Measurements from ENCODE around the gene CFB. TPM values are rescaled to one million over a fixed set of nuclear protein-coding genes. Genes with fewer than 3 reads are reported as not detected.

Gene CFB
- total RNA-seq, 2 donors from 2014 or later: 32.1 to 48.6 TPM

DNA sequence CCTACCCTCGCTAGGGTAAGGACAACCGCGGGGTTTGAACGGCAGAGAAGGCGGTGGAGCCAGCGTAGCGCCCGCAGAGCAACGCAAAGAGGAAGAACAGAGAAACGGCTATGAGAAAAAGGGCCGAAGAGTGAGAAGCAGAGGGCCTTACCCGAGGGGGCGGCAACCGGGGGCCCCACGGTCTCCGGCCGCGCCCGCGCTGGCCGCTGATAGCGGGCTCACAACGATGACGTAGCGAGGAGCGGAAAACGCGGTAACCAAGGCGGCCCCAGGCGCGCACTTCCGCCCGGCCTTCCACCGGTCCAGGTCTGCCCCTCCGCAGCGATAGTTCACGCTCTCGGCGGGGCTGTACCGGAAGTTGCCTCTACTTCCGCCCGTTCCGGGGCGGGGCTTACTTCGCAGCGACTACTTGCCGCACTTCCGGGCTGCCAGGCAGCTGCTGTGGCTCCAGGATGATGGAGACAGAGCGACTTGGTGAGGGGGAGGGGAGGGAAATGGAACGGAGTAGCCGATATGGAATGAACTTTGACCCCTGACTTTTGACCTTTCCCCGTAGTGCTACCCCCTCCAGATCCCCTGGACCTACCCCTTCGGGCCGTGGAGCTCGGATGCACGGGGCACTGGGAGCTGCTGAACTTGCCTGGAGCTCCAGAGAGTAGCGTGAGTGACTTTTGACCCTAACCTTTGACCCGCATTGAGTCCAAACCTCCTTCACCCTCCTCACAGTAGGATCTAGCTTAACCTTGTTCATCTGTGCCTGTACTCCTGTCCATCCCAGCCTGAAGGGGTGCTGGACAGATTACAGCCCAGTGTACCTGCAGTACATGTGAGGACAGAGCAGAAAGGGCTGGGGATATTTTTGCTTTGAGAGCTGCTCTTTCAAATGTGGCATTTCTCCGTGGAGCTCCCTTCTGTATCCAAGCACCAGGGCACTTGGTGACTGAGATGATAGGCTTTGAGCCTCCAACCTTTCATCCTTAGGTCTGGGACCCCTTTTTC is 13.1 kb downstream of the CFB start, which contains the start of the genes NELFE and SKIC2:
Gene NELFE, minus strand, starts transcription at position 231 of the 999 bp plus-strand sequence. CDS start 525 bp downstream, outside the sequence.
Gene SKIC2, plus strand, starts transcription at position 435 of the 999 bp plus-strand sequence. Its CDS starts 18 bp downstream, at position 453.
- Histone ChIP-seq H3K27me3 (replicated peaks; ENCODE audit: insufficient read depth) (no peaks in the 10 kb centered on the region), H3K9me3 (no peaks in the 10 kb centered on the region), H3K4me3 (peak within 1 kb of the TSS; percentile 59 to 65), H3K36me3 (peaks cover 5 to 13% of the 10 kb centered on the region in 2 donors), H3K4me1 (replicated peaks) (no peaks in the 10 kb centered on the region), H3K27ac (peak within 1 kb of the TSS; percentile 63 to 73)
- WGBS: under 1% methylated on average over 59 of the region's 59 CpGs
- TF ChIP-seq POLR2AphosphoS5 (IDR thresholded peaks at IDR 0.05) (peak; percentile 99), POLR2A (IDR thresholded peaks at IDR 0.05) (peak; percentile 60)
- TF ChIP-seq, protein P1, sequence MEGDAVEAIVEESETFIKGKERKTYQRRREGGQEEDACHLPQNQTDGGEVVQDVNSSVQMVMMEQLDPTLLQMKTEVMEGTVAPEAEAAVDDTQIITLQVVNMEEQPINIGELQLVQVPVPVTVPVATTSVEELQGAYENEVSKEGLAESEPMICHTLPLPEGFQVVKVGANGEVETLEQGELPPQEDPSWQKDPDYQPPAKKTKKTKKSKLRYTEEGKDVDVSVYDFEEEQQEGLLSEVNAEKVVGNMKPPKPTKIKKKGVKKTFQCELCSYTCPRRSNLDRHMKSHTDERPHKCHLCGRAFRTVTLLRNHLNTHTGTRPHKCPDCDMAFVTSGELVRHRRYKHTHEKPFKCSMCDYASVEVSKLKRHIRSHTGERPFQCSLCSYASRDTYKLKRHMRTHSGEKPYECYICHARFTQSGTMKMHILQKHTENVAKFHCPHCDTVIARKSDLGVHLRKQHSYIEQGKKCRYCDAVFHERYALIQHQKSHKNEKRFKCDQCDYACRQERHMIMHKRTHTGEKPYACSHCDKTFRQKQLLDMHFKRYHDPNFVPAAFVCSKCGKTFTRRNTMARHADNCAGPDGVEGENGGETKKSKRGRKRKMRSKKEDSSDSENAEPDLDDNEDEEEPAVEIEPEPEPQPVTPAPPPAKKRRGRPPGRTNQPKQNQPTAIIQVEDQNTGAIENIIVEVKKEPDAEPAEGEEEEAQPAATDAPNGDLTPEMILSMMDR (IDR thresholded peaks at IDR 0.05): no peak
- peak; percentile 98 for DNase-seq (ENCODE audit: low spot score)
- intact Hi-C loops (cut with DNase I): loop anchor here (2.0 kb wide), 1 partner anchor 56 kb away; the partner anchor contains the start of gene ZBTB12

DNA sequence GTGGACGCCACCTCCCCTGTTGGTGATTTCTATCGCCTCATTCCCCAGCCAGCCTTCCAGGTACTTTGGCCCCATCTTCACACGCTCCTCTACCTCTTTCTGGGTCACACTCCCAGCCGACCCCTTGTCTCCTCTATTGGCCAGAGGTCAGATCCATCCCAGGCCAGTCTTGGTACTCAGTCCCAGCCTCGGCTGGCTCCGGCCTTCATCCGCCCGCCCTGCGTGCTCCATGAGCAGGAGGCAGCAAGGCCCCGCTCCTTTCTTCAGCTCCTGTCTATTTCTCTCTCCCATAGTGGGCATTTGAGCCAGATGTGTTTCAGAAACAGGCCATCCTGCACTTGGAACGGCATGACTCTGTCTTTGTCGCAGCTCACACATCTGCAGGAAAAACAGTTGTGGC is 15.7 kb downstream of the CFB start:
- Histone ChIP-seq H3K27me3 (replicated peaks; ENCODE audit: insufficient read depth) (no peaks in the 10 kb centered on the region), H3K4me1 (replicated peaks) (no peaks in the 10 kb centered on the region), H3K36me3 (peaks cover 6 to 12% of the 10 kb centered on the region in 2 donors), H3K9me3 (no peaks in the 10 kb centered on the region), H3K27ac (no peak overlapping the region), H3K4me3 (no peak overlapping the region)
- WGBS: 96% methylated on average over 12 of the region's 12 CpGs
- intact Hi-C loops (cut with DNase I): loop anchor here (10.0 kb wide), 1 partner anchor 193 kb away; the partner anchor contains the start of genes PPT2 and PRRT1
- TF ChIP-seq, protein P1 (IDR thresholded peaks at IDR 0.05): no peak
- TF ChIP-seq POLR2AphosphoS5 (IDR thresholded peaks at IDR 0.05) (no peak), POLR2A (IDR thresholded peaks at IDR 0.05) (no peak)
- DNase-seq (ENCODE audit: low spot score): no peak

DNA sequence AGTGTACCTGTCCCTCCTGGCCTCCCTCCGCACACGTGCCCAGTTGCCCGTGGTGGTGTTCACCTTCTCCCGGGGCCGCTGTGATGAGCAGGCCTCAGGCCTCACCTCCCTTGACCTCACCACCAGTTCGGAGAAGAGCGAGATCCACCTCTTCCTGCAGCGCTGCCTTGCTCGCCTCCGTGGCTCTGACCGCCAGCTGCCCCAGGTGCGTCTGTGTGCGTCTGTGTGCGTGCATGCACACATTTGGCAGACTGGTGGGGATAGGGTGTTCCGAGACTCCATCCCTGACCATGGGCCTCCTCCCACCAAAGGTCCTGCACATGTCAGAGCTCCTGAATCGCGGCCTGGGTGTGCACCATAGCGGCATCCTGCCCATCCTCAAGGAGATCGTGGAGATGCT is 18.0 kb downstream of the CFB start:
- TF ChIP-seq POLR2AphosphoS5 (IDR thresholded peaks at IDR 0.05): no peak
- TF ChIP-seq, protein P1 (IDR thresholded peaks at IDR 0.05): no peak
- no peak for TF ChIP-seq POLR2A (IDR thresholded peaks at IDR 0.05)
- 91% methylated on average over 19 of the region's 19 CpGs for WGBS
- intact Hi-C loops (cut with DNase I): loop anchor here (10.0 kb wide), 1 partner anchor 191 kb away; the partner anchor contains the start of genes PPT2 and PRRT1
- Histone ChIP-seq H3K4me1 (replicated peaks) (no peaks in the 10 kb centered on the region), H3K4me3 (no peak overlapping the region), H3K36me3 (peaks cover 12 to 19% of the 10 kb centered on the region in 2 donors), H3K27me3 (replicated peaks; ENCODE audit: insufficient read depth) (no peaks in the 10 kb centered on the region), H3K27ac (no peak overlapping the region), H3K9me3 (no peaks in the 10 kb centered on the region)
- DNase-seq (ENCODE audit: low spot score): no peak

DNA sequence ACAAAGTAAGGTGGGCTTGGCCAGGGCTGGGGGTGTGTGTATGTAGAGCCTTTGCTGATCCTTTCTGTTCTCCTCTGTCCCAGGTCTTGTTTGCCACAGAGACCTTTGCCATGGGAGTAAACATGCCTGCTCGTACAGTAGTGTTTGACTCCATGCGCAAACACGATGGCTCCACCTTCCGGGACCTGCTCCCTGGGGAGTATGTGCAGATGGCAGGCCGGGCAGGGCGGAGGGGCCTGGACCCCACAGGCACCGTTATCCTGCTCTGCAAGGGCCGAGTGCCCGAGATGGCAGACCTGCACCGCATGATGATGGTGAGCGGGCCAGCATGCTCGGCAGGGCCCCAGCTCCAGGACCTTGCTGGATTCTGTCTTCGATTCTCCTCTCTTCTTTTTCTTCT is 19.8 kb downstream of the CFB start:
- 91% methylated on average over 13 of the region's 13 CpGs for WGBS
- TF ChIP-seq, protein P1 (IDR thresholded peaks at IDR 0.05): no peak
- TF ChIP-seq POLR2A (IDR thresholded peaks at IDR 0.05) (no peak), POLR2AphosphoS5 (IDR thresholded peaks at IDR 0.05) (no peak)
- intact Hi-C loops (cut with DNase I): loop anchor here (10.0 kb wide), 1 partner anchor 189 kb away; the partner anchor contains the start of genes PPT2 and PRRT1
- no peak for DNase-seq (ENCODE audit: low spot score)
- Histone ChIP-seq H3K27ac (no peak overlapping the region), H3K4me3 (no peak overlapping the region), H3K4me1 (replicated peaks) (peaks cover 8% of the 10 kb centered on the region), H3K36me3 (peaks cover 18 to 19% of the 10 kb centered on the region in 2 donors), H3K9me3 (no peaks in the 10 kb centered on the region), H3K27me3 (replicated peaks; ENCODE audit: insufficient read depth) (no peaks in the 10 kb centered on the region)

All from prostate gland (tissue), 2 donors.